NCI-H82 treated with DMSO at 0.1 percent for 48 hours (cell line): ENCODE results near the gene TIFAB.
A peak's percentile ranks its signal among the peaks of the same experiment; 100 is the strongest.

Experiments
- DNase-seq: peaks from one replicate; lab custom pipeline; 2025; ENCODE audit not compliant: unreplicated experiment; lab: John Stamatoyannopoulos, UW

Gene TIFAB

GRCh38 chr5:135482381-135482933 is 30.3 kb upstream of the TIFAB start:
- DNase-seq: peak; percentile 88

DNA sequence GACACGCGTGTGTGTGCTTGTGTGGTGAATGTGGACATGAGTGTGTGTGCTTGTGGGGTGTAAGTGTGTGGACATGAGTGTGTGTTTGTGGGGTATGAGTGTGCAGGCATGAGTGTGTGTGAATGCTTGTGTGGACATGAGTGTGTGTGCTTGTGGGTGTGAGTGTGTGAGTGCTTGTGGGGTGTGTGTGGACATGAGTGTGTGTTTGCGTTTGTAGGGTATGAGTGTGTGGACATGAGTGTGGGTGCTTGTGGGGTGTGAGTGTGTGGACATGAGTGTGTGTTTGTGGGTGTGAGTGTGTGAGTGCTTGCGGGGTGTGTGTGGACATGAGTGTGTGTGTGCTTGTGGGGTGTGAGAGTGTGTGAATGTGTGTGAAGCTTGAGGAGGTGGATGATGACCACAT is 29.8 kb upstream of the TIFAB start:
- no peak for DNase-seq

DNA sequence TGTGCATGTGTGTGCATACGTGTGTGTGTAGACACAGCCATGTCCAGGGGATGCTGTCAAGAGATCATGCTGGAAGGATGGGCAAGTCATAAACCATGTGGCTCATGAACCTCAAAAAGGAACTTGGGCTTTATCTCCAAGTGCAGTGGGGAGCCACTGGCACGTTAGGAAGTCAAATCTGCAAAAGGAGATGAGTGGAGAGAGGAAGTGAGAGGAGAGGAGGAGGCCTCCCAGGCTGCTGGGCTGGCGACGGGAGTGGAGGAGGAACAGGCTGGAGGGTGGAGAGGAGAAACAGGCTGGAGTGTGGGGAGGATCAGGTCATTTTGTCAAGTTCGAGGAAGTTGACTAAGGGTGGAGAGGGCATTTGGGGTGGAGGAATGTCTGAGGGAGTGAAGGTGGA is 29.2 kb upstream of the TIFAB start:
- DNase-seq: no peak

DNA sequence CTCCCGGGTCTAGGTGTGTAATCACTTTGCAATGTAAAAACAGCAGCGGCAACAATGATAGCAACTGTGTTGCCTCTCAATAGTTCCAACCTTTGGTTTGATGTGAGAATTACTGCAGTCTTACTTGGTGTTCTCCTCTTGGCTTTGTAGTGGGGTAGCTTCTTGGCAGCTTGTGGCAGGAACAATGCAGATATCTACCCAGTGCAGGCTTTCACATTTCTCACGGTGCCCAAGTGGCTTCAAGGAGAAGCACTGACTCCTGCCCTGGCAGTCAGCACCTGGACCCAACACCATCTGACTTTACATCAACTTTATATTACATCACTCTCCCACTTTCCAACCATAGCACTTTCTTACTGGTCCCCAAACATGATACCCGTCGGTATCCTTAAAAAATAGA is 28.4 kb upstream of the TIFAB start:
- DNase-seq: no peak

GRCh38 chr5:135478938-135479337 is 26.8 kb upstream of the TIFAB start:
- peak; percentile 86 for DNase-seq

- DNase-seq: no peak
These were observed 25.5 kb upstream of the TIFAB start for GRCh38 chr5:135477613-135478066.

GRCh38 chr5:135476615-135477581 is 24.7 kb upstream of the TIFAB start:
- DNase-seq: peak; percentile 84

DNA sequence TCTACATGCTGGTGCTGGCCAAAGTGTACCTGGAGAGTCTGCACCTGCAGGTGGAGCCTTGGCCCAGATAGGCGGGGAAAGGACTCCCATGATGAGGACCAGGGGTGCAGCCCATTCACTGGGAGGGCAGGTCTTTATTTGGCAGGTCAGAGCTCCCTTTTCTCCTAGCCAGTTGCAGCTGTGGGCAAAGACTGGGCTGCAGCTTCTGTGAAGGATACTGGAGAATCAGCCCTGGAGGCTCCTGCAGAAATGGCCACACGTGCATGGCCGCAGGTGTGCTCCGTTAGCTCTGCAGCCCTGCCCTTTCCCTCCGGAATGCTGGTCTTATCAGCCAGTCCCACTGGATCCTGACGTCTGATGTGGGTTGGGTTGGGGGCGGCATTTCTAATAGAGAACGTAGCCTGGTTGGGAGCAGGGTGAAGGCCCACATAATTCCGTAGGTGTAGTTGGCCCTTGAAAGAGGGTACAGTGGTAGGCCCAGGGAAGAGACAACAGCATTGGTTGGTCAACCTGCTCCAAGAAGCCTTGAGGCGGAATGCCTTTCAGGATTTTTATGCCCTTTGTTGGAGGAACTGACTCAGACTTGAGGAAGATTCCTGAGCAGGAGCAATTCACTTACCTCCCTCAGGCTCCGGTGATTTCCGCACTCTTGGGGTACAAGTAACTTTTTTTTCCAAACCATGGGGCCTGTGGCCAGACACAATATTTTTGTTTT is 22.0 kb upstream of the TIFAB start:
- no peak for DNase-seq

DNA sequence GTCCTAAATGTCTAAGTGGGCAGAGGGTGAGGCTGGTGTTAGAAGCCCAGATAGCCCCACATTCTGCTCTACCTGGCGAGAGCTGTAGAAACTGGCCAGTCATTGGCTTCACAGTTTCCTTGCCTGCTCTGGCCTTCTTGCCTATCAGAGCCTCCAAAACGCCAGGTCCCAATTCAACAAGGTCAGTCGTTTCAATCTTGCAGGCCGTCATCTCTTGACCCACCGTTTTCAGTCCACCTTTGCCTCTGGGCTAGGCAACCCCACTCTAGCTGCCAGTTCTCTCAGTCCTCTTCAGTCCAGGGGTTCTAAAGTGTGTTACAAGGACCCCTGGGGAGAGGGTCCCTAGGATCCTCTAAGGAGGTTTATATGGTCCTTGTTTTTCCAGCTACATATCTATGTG is 20.0 kb upstream of the TIFAB start:
- DNase-seq: no peak

GRCh38 chr5:135471726-135472125 is 19.6 kb upstream of the TIFAB start:
- no peak for DNase-seq

DNA sequence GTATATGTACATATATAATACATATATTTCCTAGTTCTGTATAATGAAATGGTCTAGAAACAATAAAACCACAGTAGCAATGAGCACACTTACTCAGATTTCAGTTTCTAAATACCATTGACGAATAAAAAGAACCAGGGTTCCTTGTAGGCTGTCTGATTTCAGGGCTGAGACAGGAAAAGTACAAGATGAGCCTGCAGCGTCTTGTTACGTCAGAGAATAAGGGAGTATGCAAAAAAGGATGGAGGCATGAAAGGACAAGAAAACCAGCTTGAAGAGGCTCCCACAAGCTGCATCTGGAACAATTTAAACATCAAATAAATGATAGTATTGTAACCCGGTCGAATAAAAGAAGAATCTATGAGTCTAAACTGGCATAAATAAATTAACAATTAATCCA is 17.8 kb upstream of the TIFAB start:
- no peak for DNase-seq

- DNase-seq: no peak
These were observed 16.4 kb upstream of the TIFAB start for GRCh38 chr5:135468541-135468940.

DNA sequence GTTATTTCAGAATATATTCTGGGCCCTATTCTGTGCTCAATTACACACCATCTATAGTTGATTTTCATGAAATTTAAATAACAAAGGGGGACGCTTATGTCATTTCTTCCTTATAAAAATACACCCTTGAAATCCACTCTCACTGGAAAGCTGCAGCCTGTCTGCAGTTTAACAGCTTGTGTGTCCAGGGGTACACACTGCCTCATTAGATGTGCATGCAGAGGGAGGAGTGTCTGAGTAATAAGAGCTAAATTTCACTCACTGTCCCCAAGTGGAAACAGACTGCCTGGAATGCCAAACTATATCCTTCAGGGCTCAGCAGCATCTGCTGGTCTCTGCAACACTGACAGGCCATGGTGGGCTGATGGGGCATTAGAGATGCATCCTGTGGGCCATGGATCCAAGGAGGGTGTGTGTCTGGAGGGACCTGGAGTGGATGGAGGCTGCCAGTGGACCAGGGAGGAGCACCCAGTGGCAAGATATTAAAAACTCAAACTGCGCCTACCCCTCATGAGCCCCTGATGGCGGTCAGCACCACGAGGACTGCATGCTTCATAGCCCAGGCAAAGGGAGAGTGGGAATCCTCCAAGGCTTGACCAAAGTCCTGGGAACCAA is 15.8 kb upstream of the TIFAB start:
- DNase-seq: no peak

DNA sequence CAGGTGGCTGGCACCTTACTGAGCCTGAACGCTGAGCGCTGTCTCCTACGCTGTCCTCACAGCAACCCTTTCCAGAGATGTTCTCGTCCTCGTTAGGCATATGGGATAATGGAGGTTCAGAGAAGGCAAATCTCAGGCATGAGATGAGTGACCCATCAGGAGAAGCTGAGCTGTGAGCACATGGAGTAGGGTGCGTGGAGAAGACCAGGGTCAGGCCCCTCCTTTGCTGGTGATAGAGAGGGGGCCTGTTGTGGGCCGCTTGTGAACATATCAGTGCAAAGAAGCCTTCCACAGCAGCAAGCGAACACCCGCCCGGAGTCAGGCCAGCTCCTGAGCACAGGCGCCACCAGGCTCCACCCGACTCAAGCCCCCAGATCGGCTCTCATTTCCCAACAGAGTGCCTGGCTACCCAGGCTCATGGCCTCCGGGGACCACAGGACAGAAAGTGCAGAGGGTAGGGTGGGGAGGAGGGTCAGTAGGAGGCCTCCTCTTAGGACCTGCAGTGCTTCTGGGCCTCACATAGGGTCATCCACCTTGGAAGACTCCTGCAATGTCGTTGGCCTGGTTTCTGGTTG is 15.0 kb upstream of the TIFAB start:
- no peak for DNase-seq

DNA sequence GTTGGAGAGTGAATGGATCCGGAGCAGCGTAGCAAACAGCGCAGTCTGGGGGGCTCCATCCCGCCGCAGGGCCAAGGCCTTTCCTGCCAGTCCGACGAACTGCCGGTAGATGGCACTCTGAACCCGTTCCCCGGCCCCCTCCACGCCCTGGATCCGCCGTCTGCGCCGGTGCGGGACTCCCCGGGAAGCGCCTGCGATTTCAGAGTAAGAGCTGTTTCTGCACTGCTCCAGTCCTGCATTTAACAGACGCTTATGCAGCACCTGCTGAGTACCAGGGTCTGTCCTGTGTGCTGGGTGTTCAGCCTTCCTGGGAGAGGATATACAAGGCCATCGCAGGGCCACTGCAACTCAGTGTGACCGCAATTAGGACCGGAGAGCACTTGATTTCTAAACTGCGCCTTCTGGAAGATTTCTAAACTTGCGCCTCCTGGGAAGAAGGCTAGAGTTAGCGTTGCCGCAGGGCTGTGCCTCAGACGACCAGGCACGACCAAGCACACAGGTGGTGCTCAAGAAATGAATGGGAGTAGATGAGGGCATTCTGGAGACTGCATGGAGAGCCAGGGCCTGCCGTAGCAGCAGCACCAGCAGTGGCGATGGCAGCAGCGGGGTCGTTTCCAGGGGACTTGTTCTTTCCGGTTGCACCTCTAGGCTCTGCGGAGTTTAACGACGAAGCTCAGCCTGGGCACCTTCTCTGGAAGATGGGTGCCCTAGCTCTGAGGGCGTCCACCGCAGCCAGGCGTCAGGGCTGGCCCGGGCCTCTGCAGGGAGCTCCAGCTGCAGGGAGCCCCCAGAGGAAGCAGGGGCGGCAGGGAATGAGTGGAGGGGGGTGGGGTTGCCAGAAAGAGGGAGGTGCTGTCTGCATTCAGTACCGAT is 14.3 kb upstream of the TIFAB start:
- DNase-seq: peak; percentile 55

- DNase-seq: no peak
These were observed 13.4 kb upstream of the TIFAB start for GRCh38 chr5:135465391-135466122.

- peak; percentile 90 for DNase-seq
These were observed 10.2 kb upstream of the TIFAB start for GRCh38 chr5:135462304-135462703.

DNA sequence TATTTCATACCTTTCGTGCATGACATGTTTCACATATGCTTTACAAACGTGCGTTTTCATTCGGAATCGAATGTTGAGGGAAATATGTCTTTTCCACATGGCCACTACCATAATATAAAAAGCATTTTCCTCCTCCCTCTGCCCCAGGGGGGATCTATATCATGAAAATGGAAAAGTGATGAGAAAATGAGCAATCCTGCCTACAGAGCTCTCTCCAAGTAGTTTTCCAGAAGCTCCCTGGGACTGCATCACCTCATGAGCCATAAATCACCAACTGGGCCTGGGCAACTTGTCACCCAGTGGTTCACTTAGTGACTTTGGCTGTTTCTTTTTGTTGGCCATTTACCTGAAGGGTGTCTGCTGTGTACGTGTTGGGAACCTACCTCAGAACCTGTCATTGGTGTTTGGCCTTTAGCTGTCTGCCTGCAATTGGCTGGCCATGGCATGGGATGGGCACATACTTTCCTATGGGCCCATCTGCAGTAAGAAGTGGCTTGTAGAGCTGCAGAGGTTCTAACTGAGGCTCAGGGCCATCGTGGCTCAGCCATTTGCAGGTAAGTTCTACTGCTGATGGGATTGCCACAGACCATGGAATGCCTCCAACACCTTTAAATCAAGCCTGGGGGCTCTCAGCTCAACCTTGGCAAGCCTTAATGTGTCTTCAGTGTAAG is 9.5 kb upstream of the TIFAB start:
- DNase-seq: no peak
